ENCODE measurements around the gene NPY5R.

Gene NPY5R

DNA sequence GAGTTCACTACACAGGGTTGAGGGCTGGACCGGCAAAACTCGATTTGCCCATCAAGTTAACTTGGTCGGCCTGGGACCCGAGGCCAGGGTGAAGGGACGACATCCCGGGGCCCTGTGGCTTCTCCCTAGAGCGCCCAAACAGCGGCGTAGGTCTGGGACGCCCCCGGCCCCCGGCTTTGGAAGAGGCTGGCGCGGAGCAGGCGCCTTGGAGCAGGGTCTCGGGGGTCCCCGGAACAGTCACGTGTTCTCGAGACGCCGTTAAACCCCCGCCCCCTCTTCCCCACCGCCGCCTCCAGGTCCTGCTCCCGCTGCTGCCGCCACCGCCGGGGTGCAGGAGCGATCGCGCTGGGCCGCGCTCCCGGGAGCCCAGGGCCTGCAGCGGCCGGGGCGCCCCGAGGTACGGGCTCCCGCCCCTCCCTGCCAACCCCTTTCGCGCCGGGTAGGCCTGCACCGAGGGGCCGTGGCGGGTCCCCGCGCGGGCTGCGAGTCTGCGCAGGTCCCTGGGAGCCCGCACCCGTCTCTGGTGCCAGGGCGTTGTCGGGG is at the start of gene NPY5R:
TSS of gene NPY5R (plus strand) at position 289 of the 543 bp plus-strand sequence. CDS start 6,382 bp downstream, outside the sequence.
- DNase-seq (ENCODE audit: extremely low read depth in 1 of 2, low read depth in 1 of 2) = no peak

DNA sequence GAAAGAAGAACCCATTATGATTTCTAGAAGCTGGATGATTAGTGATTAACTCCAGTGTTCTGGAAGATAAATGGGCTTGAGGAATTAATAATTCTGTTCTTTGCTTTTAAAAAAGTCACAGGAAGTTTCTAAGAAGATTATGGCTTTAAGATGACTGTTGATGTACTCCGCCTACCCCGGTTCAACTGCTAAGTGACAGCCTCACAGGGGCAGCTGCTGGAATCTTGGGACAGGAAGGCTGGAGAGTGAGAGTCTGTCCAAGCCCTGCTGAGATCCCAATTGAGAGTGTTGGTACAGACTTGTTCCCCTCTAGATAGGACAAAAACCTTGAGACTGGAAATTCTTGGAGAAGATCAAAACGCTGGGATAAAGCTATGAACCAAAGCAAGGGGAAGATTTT is 48.6 kb upstream of the NPY5R start:
- no peak for DNase-seq (ENCODE audit: extremely low read depth in 1 of 2, low read depth in 1 of 2)

DNA sequence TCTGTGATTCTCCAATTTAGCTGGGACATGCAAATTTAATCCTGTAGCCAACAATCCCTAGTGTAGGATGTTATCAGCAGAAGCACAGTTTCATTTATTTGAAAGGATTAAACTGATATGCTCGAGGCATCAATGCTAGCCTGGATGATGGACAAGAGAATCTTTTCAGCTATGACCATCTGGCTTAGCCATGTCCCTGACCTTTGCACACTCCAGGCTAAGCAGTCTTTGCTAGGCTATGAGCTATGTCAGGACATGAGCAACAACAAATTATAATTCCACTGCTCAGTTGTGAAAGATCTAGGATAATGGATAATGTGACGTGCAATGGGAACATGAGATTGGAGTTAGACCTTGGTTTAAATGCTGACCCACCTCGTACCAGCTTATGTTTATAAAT is 43.2 kb upstream of the NPY5R start:
- DNase-seq (ENCODE audit: extremely low read depth in 1 of 2, low read depth in 1 of 2) = no peak

DNA sequence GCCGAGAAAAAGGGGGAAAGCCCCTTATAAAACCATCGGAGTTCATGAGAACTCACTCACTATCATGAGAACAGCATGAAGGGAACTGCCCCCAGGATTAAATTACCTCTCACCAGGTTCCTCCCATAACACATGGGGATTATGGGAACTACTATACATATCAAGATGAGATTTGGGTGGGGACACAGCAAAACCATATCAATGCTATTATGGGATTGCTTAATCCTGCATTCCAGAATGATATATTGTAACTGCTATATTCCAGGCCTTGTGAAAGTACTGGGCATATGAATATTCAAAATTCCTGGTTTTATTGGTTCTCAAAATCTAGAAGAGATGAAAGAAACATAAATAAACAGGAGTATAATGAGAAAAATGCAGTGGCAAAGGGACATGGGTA is 40.6 kb upstream of the NPY5R start:
- DNase-seq (ENCODE audit: extremely low read depth in 1 of 2, low read depth in 1 of 2) = no peak

DNA sequence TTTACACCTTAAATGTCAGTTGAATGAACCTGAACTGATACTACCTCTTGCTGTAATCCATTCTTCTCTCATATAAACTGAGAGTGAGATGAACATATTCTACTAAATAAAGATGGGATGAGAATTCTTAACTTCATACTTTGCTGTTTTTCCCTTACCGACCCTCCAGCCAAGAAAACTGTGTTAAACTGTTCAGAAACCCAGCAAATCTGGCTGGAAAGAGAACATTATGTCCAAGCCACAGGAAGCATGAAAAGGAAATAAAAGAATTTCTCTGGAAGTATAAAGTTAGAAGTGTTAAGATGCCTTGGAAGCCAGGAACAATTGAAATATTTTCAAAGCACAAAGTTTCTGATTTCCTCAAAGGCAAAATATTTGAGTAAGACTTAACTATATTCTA is 34.2 kb upstream of the NPY5R start:
- no peak for DNase-seq (ENCODE audit: extremely low read depth in 1 of 2, low read depth in 1 of 2)

DNA sequence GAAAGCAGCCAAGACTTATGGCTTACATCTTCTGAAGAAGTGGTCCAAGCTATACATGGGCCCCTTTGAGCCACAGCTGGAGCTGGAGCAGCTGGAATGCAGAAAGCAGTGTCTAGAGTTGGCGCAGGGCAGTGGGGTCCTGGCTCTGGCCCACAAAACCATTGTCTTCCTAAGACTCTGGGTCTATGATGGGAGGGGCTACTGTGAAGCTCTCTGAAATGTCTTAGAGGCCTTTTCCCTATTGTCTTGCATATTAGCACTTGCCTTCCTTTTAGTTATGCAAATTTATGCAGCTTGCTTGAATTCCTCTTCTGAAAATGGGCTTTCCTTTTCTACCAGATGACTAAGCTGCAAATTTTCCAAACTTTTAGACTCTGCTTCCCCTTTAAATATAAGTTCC is 26.6 kb upstream of the NPY5R start:
- no peak for DNase-seq (ENCODE audit: extremely low read depth in 1 of 2, low read depth in 1 of 2)

DNA sequence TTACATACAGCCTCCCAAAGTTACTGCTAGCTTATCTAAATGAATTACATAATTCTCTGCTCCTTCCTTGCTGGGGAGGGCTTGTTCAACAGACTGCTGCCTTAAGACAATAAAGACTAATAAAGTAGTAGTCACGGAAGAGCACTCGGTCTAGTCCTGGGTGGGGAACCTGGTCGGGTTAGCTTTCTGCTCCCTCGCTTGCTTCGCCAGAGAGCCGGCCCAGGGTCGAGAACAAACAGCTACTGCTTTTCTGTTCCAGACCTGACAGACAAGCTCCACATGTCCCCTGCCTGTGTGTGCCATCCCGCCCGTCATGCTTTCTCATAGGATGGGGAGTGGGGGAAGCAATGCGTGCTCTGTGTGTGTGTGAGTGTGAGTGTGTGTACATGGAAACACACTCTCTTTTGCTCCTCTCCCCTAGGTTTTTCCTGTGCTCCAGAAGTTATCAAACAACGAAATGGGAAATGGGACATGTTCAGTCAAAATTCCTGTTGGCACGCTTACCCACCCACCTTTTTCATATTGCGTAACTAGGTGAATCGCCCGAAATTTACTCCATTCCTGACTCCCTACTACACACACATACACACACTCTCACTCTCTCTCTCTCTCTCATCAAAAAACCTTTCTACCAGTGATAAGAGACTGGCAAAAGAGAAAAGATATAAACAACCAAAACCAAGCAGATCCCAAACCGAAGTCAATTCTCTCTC is 12.6 kb upstream of the NPY5R start:
- DNase-seq (ENCODE audit: extremely low read depth in 1 of 2, low read depth in 1 of 2) = no peak

DNA sequence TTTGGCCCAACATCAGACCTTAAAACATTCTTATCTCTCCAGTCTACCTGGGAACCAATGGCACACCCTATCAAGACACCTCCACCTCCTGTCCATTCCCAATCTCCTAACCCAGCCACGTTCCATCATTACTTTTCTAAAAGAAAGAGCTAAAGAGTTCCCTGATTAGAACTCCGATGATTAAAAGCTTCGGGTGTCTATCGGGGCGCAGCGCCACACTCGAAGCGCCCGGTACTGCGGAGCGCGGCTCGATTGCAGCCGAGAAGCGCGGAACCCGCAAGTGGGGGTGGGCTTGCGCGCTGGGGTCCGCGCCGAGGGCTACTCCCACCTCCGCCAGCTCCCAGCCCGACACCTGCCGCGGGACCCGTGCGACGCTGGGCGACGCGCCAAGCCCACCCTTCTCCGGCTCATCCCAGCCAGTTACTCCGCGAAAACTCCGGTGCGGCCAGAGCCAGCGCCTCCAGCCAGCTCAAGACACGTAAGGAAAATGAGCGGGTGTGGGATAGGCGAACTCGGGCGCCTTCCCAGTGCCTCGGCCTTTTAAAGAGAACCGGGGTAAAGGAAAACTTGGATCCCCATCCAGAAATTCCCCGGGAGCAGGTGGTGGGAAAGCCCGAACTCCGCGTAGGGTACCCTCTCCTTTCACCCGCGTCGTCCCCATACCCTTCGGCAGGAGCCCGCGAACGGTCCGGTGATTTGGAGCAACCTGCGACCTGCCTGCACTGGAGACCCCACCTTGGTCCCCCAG is 11.9 kb upstream of the NPY5R start:
- no peak for DNase-seq (ENCODE audit: extremely low read depth in 1 of 2, low read depth in 1 of 2)

DNA sequence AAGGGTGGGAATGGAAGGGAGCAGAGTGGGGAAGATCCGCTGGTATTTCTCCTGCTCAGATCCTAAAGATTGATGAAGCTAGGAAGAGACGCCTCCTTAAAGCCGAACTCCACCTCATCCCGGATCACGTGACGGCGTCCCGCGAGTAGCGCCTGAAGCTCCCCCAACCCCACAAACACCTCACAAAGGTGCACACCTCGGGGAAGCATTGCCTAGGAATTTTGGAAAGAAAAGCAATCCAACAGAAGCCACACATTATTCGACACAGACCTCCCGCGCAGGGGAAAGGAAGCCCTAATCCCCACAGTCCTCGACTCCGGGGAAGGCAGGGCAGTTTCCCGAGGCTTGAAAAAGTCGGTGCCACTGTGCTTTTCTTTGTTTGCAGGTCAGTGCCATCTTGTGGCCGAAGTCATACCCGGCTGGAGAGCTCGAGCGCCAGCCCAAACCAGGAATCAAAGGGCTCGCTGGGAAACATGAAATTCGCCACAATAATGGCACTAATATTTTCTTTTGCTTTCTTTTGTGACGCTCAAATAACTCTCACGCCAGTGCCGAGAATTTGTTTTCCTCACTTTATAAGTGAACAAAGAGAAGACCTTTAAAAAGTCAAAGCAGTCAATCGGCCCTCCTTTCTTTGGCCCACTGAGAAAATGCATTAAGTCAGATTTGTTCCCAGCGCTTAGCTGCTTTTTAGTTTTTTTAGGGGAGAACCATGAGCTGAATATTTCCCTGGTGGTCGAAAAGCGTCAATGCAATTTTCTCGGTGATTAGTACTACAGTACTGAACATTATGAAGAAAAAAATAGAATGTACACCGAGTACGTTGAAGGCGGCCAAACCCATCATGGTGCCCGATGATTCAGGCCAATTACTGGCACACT is 10.9 kb upstream of the NPY5R start, which contains the start of gene NPY1R:
TSS of gene NPY1R (minus strand) at position 71 of the 881 bp plus-strand sequence. CDS start 6,042 bp downstream, outside the sequence.
- DNase-seq (ENCODE audit: extremely low read depth in 1 of 2, low read depth in 1 of 2) = no peak

DNA sequence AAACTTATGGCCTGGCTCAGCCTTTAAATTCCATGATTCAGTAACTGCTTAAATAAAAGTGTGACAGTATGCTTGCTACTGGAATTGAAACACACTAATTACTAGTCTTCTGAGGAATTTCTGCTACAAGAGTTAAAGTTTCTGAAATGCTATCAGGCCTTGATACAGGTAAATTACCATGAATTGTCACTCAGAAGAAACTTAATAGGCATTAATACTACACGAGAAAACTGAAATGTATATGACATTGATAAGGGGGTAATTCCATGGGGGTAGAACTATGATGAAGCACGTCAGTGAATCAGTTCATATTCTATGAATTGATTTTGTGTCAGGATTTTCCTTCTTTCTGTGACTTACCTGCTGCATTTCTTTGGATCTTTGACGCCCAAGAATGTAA is 8.3 kb upstream of the NPY5R start:
- DNase-seq (ENCODE audit: extremely low read depth in 1 of 2, low read depth in 1 of 2) = no peak

DNA sequence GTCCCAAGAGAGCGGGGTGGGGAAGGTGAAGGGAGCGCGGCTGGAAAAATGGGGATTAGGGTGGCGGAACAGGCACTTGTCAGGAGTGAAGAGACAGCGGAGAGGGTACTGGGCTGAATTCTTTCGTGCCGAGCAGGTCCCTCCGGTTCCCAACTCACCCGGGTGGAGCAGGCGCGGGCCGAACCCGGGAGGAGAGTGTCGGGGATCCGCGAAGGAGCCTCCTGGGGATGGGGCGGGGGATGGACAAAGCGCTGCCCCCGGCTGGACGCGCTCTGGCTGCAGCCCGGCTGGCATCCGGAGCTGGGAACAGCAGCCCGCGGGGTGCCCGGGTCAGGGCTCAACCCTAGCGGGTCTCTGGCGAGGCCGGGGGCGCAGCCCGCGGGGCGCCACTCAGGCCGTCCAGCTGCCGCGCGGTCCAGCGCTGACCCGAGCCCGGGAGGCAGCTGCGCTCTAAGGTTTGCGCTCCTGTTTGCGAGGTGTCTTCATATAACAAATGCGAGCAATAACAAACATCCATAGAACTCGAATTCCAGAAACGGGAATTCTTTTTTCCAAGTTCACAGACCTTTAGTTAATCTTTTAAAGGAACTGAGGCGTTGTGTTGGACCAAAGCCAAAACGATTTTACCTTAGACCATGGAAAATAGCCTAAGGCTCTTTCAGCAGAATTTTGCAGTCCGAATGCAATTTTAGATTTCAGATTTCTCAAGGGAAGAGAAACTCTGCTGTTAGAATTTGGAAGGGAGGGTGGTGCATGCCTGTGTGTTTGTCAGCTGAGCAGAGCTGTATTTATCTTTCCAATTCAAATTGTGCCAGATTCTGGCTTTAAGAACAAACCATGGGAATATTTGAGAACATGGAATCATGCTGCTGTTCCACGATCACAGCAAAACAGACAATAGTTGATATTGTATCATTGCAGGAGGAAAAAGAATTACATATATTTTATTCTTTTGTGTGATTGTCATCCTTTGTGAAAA is 744 bp downstream of the NPY5R start:
- DNase-seq (ENCODE audit: extremely low read depth in 1 of 2, low read depth in 1 of 2) = no peak

DNA sequence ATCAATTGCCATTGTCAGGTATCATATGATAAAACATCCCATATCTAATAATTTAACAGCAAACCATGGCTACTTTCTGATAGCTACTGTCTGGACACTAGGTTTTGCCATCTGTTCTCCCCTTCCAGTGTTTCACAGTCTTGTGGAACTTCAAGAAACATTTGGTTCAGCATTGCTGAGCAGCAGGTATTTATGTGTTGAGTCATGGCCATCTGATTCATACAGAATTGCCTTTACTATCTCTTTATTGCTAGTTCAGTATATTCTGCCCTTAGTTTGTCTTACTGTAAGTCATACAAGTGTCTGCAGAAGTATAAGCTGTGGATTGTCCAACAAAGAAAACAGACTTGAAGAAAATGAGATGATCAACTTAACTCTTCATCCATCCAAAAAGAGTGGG is 7.0 kb downstream of the NPY5R start:
- DNase-seq (ENCODE audit: extremely low read depth in 1 of 2, low read depth in 1 of 2) = no peak

DNA sequence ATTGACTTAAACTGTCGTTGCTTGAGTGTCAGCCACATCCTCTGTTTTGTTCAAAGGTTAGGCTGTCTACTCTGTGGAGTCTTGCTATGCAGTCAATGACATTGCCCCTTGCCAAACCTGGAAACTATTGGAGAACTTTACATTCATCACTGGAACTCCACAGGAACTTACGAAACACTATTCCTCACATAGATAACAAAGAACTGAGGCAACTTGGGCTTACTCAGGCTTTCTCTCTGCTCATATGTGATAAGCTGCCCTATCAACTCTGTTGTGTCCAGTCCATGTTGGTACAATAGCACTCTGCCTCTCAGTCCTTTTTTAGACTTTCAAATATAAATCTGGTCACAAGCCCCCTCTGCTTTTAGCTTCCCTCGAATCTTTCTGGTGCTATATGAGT is 9.4 kb downstream of the NPY5R start:
- DNase-seq (ENCODE audit: extremely low read depth in 1 of 2, low read depth in 1 of 2) = no peak

DNA sequence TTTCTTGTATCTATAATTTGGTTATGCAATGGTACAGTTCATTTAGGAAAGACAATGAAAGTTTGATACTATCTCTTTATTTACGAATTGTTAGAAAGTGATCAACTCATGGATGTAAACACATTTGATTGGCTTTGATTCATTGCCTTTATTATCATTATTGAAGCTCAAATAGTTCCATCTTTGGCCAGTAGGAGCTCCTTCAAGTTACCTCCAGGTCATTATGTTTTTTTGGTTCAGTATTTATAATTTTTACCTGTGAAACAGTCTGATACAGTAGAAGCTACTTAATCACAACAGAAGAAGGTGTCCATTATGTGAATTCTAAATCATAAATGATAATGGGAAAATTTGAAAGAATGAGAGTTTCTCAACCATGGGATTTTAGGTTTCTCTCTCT is 12.4 kb downstream of the NPY5R start:
- DNase-seq (ENCODE audit: extremely low read depth in 1 of 2, low read depth in 1 of 2) = no peak

DNA sequence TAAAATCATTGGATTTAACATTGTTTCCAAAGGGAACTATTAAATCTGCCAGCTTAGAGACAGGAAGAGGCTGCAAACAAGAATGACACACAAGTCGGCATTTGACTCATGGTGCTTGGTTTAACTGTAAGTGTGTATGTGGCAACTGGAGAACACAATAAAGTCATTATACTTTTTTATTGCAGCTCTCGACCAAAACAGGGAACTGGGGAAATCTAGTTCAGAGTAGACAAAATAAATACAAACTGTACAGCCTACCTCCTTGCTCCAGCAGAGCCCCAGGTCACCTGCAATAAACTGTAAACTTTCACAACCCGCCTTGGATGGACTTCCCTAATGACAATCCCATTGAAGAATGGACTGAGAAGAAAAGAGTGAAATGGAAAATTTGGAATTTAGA is 24.0 kb downstream of the NPY5R start:
- DNase-seq (ENCODE audit: extremely low read depth in 1 of 2, low read depth in 1 of 2) = no peak

DNA sequence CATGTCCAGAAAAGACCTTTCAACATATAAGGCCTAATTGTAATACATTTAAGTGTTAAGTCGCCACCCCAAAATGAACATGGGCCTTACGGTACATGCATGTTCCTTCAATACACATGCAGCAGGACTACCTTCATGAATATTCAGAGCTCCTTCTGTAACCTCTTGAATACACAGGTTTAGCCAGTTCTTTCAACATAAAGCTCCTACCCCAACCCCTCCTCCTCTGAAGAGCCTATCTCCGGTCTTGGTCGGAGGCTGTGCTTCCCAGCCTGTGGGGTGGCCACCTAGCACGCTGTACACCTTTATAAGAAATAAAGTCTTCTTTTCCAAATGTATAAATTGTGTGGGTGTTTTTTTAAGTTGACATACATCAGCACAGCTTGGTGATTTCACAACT is 28.3 kb downstream of the NPY5R start:
- no peak for DNase-seq (ENCODE audit: extremely low read depth in 1 of 2, low read depth in 1 of 2)

DNA sequence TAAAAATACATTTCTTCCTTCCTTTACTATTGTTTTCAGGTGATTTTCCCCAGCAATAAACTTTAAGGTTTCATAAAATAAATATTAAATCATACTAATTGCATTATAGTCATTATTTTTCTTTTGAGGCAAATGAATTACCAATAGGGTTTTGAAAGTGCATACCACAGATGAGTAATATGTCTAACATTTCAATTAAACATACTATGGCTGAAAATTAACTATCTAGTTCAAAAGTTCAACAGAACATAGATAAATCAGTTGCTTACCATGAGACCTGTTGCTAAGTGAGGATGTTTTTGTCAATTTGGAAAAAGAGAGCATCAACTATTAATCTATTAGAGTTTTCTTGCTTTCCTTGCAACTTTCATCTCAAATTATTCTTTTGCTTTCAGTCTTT is 35.0 kb downstream of the NPY5R start:
- no peak for DNase-seq (ENCODE audit: extremely low read depth in 1 of 2, low read depth in 1 of 2)

DNA sequence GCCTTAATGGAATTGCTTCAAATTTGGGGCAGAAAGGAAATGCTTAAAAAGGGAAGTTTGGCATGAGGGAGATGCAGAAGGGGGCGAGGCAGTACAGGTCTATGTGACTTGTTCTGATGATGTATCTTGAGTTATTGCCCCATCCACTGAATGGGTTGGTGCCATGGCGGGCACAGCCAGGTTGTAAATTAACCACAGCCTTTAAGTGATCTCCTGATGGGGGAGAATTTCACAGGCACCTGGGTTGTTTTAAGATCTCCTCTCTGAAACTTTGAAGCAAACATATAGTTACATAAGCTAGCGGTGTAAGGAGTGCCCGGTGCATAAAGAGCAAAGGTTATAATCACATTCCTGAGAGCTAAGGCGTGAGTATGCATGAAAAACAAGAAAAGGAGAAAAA is 37.0 kb downstream of the NPY5R start:
- DNase-seq (ENCODE audit: extremely low read depth in 1 of 2, low read depth in 1 of 2) = no peak

DNA sequence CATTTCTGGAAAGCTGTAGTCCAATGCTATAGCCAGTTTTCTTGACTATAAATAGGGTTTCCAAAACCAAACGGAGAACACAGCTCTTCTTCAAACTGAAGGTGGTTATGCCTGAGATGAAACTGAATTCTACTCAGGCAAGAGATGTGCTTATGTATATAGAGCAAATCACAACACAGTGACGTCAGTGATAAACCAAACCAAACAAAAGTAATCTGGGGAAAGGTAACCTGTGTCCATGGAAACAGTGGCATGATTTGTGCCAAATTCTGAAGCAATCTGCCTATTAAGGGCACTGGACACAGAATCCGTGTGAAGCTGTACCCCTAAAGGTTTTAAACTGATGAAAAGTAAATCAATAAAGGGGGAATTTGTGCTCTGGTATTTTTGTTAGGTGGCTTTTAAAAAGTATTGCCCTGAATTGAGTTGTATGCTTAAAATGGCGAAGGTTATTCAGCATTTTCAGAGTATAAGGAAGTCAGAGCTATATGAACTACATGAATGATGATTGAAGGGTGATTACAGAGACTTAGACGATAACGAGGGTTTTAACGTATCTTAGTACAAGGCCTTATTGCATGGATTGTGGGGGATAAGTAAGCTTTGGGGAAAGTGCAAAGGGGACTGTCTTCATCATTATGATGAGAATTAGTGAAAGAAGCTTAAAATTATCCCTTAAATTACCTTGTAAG is 38.6 kb downstream of the NPY5R start:
- DNase-seq (ENCODE audit: extremely low read depth in 1 of 2, low read depth in 1 of 2) = no peak

Data from activated CD8-positive, alpha-beta memory T cell treated with anti-CD3 and anti-CD28 coated beads for 1 hour (primary cell).